H1 (cell line): ENCODE results near the gene IL16. TPM values are rescaled to one million over a fixed set of nuclear protein-coding genes. Genes with fewer than 3 reads are reported as not detected.

Experiments
- EZH2 ChIP-seq: fragments of 200-600 bp; sonication (generic); IDR thresholded peaks from 2 replicates; pipeline ENCODE4 v1.7.1; 2012; ENCODE audit warnings: low read depth, mild to moderate bottlenecking, moderate library complexity, low read length, inconsistent platforms; ENCODE audit not compliant: severe bottlenecking
- TEAD4 ChIP-seq: IDR thresholded peaks from 2 replicates; pipeline ENCODE4 v1.6.1; 2012; ENCODE audit warnings: low read depth, low read length, inconsistent platforms, mixed read lengths
- polyA plus RNA-seq, 7 experiments: library from polyadenylated mRNA; depleted of rRNA in 3 of 7; stranded (reverse) in 5 of 7; unstranded in 2 of 7; fragments of >200 nt in 5 of 7; fragments of 200-250 nt in 2 of 7; gene quantifications; 1 replicate in 5 of 7; 2 replicates in 1 of 7; 4 replicates in 1 of 7; pipeline versions ENCODE4 v1.2.1 to v1.2.3, GENCODE V29; 2011 to 2013; ENCODE audit warnings: missing spikeins in 2 of 7, mixed read lengths in 2 of 7
- total RNA-seq: library from RNA; stranded (reverse); fragmentation: NEBNext Ultra II Directional; extraction: Animal tissue kit (Norgen Biotek cat#: 25700); gene quantifications from 2 replicates; pipeline ENCODE4 v1.2.1, GENCODE V29; 2021
- TF ChIP-seq, protein P1 (sequence below): IDR thresholded peaks from 2 replicates; pipeline ENCODE4 v1.6.1; 2011; ENCODE audit warnings: low read length, improper control_type of control experiment

The IL16 gene
- total and polyA plus RNA-seq, 2 of the 8 experiments (the other 6 are each of a cell fraction or from before 2014, with no cell fraction given), result 0.03 to 0.09 TPM

DNA sequence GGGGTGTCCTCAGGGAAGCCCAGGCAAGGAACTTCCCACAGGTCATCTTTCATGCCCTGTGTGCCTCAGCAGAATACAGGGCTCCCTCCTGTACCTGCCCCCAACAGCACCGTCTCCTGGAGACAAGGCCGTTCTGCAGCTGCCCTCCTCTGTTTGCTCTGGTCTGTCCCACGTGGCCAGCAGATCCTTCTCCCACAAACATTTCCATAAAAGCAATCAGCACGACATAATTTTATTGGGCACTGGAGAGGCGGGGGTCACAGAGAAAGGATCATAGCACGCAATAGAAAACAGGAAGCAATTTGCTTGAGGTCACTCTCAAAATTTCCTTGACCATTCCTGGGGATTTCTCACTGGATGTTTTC, 97.8 kb downstream of the IL16 start (continued):
- TF ChIP-seq, protein P1, sequence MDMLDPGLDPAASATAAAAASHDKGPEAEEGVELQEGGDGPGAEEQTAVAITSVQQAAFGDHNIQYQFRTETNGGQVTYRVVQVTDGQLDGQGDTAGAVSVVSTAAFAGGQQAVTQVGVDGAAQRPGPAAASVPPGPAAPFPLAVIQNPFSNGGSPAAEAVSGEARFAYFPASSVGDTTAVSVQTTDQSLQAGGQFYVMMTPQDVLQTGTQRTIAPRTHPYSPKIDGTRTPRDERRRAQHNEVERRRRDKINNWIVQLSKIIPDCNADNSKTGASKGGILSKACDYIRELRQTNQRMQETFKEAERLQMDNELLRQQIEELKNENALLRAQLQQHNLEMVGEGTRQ, result peak; percentile 22; the same call in 1 of the 2 replicates
- no peak for TF ChIP-seq TEAD4
- TF ChIP-seq EZH2, result no peak
